ENCODE results near the gene ARHGAP10.
"Not testable (repeated sequence)": the region's sequence is repeated elsewhere in the genome, so short reads cannot be mapped to it uniquely, and the experiment has no call there.

ARHGAP10 gene

DNA sequence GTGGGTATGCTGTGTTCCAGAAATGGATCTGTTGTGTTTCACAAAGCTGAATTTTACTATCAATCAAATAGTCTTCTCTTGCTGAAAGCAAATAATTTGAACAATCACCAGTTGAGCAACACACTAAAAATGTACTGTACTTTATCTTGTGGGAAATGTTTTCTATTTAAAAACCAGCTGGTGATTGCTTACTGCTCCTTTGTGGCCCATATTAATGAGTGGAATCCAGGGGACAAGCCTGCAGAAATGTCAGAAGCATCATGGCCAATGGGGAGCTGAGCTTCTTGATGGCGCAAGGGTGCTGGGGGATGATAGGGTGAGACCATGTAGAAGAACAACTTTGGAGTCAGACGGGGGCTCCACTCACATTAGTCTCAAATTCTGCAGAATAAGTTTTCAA, 346.2 kb downstream of the ARHGAP10 start:
- FAIRE-seq (no peak), DNase-seq (ENCODE audit: insufficient read length, low spot score) (no peak)
- TF ChIP-seq, protein P1, sequence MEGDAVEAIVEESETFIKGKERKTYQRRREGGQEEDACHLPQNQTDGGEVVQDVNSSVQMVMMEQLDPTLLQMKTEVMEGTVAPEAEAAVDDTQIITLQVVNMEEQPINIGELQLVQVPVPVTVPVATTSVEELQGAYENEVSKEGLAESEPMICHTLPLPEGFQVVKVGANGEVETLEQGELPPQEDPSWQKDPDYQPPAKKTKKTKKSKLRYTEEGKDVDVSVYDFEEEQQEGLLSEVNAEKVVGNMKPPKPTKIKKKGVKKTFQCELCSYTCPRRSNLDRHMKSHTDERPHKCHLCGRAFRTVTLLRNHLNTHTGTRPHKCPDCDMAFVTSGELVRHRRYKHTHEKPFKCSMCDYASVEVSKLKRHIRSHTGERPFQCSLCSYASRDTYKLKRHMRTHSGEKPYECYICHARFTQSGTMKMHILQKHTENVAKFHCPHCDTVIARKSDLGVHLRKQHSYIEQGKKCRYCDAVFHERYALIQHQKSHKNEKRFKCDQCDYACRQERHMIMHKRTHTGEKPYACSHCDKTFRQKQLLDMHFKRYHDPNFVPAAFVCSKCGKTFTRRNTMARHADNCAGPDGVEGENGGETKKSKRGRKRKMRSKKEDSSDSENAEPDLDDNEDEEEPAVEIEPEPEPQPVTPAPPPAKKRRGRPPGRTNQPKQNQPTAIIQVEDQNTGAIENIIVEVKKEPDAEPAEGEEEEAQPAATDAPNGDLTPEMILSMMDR (IDR thresholded peaks at IDR 0.05; ENCODE audit: insufficient read depth, missing control alignments) = no peak

DNA sequence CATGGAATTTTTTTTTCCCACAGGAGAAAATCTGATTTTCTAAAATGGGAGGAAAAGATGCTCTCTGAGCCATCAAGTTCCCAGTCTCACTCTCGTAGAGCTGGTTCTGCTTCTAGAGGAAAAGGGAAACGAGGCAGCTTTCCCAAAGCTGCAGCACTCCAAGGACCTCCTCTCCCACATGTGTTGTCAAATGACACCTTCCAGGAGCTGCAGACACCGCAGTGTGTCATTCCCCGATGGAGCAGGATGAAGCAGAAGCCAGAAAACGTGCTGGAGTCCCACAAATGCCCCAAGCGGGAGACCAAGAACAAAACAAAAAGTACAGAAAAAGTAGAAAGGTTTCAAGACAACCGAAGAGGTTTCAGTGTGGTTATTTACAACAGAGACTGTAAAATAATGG, 348.1 kb downstream of the ARHGAP10 start:
- TF ChIP-seq, protein P1 (IDR thresholded peaks at IDR 0.05; ENCODE audit: insufficient read depth, missing control alignments) = no peak

DNA sequence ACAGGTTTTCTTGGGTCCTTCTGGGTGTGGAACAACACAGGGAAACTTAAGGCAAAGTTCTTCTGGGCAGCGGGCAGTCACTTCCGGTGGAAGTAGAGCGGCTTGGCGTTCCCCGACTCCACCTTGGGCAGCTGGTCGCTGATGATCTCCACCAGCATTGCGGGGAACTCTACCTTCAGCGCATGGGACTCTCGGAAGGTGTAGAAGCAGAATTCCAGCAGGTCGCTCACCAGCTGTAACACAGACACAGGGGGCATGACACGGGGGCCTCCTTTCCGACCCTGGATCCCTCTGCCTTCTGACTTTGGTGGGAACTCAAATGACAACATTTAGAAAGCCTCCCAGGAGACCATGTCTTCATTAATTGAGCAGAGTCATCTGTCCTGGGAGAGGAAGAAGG, 349.4 kb downstream of the ARHGAP10 start:
- TF ChIP-seq, protein P1 (IDR thresholded peaks at IDR 0.05; ENCODE audit: insufficient read depth, missing control alignments) = no peak
- DNase-seq (ENCODE audit: insufficient read length, low spot score) (no peak), FAIRE-seq (no peak)

More for the DNA sequence above, 348.1 kb downstream of the ARHGAP10 start:
- FAIRE-seq (no peak), DNase-seq (ENCODE audit: insufficient read length, low spot score) (no peak)

DNA sequence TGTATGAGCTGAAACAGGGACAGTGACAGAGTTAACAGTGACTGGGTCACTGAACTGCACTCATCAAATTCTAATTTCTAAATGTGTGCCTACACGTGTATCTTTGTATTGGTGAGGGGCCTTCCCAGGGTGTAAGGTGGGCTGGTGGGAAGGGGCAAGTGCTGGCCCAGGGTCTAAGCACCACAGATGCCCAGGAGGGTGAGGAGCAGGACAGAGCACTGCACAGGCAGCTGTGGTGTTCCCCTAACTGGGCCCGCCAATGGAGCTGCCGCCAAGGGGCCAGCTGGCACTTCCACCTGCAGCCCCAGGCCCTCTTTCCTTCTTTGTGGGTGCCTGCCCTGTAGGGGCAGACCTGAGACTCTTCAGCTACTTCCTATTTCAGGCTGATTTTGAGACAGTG, 349.9 kb downstream of the ARHGAP10 start:
- DNase-seq (ENCODE audit: insufficient read length, low spot score) (no peak), FAIRE-seq (no peak)
- TF ChIP-seq, protein P1 (IDR thresholded peaks at IDR 0.05; ENCODE audit: insufficient read depth, missing control alignments) = no peak

DNA sequence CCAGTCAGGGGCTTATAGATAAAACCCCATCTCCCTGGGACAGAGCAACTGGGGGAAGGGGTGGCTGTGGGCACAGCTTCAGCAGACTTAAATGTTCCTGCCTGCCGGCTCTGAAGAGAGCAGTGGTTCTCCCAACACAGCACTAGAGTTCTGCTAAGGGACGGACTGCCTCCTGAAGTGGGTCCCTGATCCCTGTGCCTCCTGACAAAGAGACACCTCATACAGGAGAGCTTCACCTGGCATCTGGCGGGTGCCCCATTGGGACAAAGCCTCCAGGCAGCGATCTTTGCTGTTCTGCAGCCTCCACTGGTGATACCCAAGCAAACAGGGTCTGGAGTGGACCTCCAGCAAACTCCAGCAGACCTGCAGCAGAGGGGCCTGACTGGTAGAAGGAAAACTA, 351.2 kb downstream of the ARHGAP10 start:
- FAIRE-seq = not testable (repeated sequence)

DNA sequence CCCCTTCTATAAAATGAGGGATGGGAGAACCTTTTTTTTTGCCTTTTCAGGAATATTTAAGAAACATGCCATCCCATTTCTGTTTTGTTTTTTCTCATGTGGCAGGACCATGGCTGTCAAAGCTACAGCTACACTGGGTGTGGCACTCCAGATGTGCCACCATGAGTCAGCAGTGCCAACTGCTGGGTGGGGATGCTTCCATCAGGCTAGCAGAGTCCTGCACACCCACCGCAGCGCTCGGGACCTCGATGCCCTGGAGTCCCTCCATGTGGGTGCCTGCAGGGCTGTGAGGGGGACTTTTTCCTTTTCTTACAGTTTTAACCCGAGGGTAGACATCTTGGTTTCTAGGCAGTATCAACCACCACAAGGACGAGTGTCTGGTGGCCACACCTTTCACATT, 357.7 kb downstream of the ARHGAP10 start:
- FAIRE-seq (no peak), DNase-seq (ENCODE audit: insufficient read length, low spot score) (no peak)
- TF ChIP-seq, protein P1 (IDR thresholded peaks at IDR 0.05; ENCODE audit: insufficient read depth, missing control alignments) = no peak

More for the DNA sequence above, 351.2 kb downstream of the ARHGAP10 start:
- not testable (repeated sequence) for DNase-seq (ENCODE audit: insufficient read length, low spot score)

DNA sequence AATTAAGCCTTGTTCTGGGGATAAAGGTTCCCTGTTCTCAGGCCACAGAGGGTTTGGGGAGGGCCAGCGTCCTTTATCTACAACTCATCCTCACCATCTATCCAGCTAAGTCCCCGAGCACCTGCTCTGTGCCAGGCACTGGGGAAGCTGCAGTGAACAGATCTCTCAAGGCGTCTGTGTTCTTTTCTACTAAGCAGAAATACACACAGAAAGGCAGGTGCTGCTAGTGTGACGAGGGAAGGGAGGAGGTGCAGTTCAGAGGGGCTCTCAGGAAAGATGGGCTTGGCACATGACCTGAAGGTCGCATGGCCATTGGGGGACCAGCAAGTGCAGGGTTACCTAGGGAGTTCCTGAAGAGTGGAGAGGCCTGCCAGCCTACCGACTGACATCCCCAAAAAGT, 358.1 kb downstream of the ARHGAP10 start:
- FAIRE-seq (no peak), DNase-seq (ENCODE audit: insufficient read length, low spot score) (no peak)
- TF ChIP-seq, protein P1 (IDR thresholded peaks at IDR 0.05; ENCODE audit: insufficient read depth, missing control alignments) = no peak

All from D721Med (cell line).